HG03103 (cell line): Measurements from ENCODE around the gene ADGRL4.
"Not testable (repeated sequence)": the region's sequence is repeated elsewhere in the genome, so short reads cannot be mapped to it uniquely, and the experiment has no call there.

Experiments used
- ATAC-seq: cut with Tn5 transposase; IDR thresholded peaks from one replicate; pipeline ENCODE4 v1.9.1; 2021; ENCODE audit warnings: low read depth; ENCODE audit not compliant: unreplicated experiment

ADGRL4 gene

GRCh38 chr1:79006564-79006963 lies at the start of gene ADGRL4:
Gene ADGRL4 (minus strand): TSS chr1:79006730. CDS start chr1:79006654, 76 bp downstream.
- no peak for ATAC-seq

- no peak for ATAC-seq
Measured at GRCh38 chr1:79055856-79056255, 49.3 kb upstream of the ADGRL4 start.

GRCh38 chr1:79052829-79053449 lies 46.4 kb upstream of the ADGRL4 start:
- peak; percentile 97 for ATAC-seq

GRCh38 chr1:79044974-79045650 lies 38.6 kb upstream of the ADGRL4 start:
- no peak for ATAC-seq

- ATAC-seq = no peak
Measured at GRCh38 chr1:79043506-79043905, 37.0 kb upstream of the ADGRL4 start.

- no peak for ATAC-seq
Measured at GRCh38 chr1:79042539-79042938, 36.0 kb upstream of the ADGRL4 start.

GRCh38 chr1:79042117-79042516 lies 35.6 kb upstream of the ADGRL4 start:
- ATAC-seq = peak; percentile 65

- ATAC-seq = no peak
Measured at GRCh38 chr1:79041666-79042065, 35.1 kb upstream of the ADGRL4 start.

- peak; percentile 79 for ATAC-seq
Measured at GRCh38 chr1:79040424-79041082, 34.0 kb upstream of the ADGRL4 start.

- ATAC-seq = no peak
Measured at GRCh38 chr1:79037085-79037484, 30.6 kb upstream of the ADGRL4 start.

- no peak for ATAC-seq
Measured at GRCh38 chr1:79012500-79012899, 6.0 kb upstream of the ADGRL4 start.

- ATAC-seq = no peak
Measured at GRCh38 chr1:79010589-79010988, 4.1 kb upstream of the ADGRL4 start.

GRCh38 chr1:79005945-79006344 lies 585 bp downstream of the ADGRL4 start:
- no peak for ATAC-seq

- no peak for ATAC-seq
Measured at GRCh38 chr1:79004916-79005315, 1.6 kb downstream of the ADGRL4 start.

GRCh38 chr1:78996791-78997190 lies 9.7 kb downstream of the ADGRL4 start:
- no peak for ATAC-seq

GRCh38 chr1:78987042-78987441 lies 19.5 kb downstream of the ADGRL4 start:
- ATAC-seq = no peak

GRCh38 chr1:78980511-78980910 lies 26.0 kb downstream of the ADGRL4 start:
- ATAC-seq = no peak

GRCh38 chr1:78972723-78973122 lies 33.8 kb downstream of the ADGRL4 start:
- ATAC-seq = no peak

GRCh38 chr1:78967091-78967490 lies 39.4 kb downstream of the ADGRL4 start:
- not testable (repeated sequence) for ATAC-seq

GRCh38 chr1:78958711-78959110 lies 47.8 kb downstream of the ADGRL4 start:
- no peak for ATAC-seq

GRCh38 chr1:78950826-78951225 lies 55.7 kb downstream of the ADGRL4 start:
- ATAC-seq = no peak

- ATAC-seq = no peak
Measured at GRCh38 chr1:78949227-78949626, 57.3 kb downstream of the ADGRL4 start.
